WERI-Rb-1 (cell line): ENCODE results near the gene WNK2.

Source experiments
- DNase-seq: peaks from one replicate; pipeline ENCODE4 v3.0.0-alpha.2; 2020
- H3K27ac ChIP-seq: fragments of 250-450 bp; sonication (Bioruptor Pico); 2 replicates; pipeline ENCODE4 v1.5.1; 2020; ENCODE audit warnings: mild to moderate bottlenecking, moderate library complexity
- H3K27me3 ChIP-seq: fragments of 250-450 bp; sonication (Bioruptor Pico); 2 replicates; pipeline ENCODE4 v1.5.1; 2021; ENCODE audit warnings: mild to moderate bottlenecking, low read depth, moderate library complexity; ENCODE audit not compliant: insufficient read depth, severe bottlenecking
- H3K36me3 ChIP-seq: fragments of 250-450 bp; sonication (Bioruptor Pico); 2 replicates; pipeline ENCODE4 v1.5.1; 2020; ENCODE audit warnings: mild to moderate bottlenecking, moderate library complexity
- H3K4me3 ChIP-seq: 2 replicates; pipeline ENCODE4 v1.5.1; 2011; ENCODE audit warnings: low read depth, mild to moderate bottlenecking, control low read depth, low read length
- H3K9me3 ChIP-seq: fragments of 250-450 bp; sonication (Bioruptor Pico); 2 replicates; pipeline ENCODE4 v1.5.1; 2021; ENCODE audit warnings: mild to moderate bottlenecking, moderate library complexity; ENCODE audit not compliant: severe bottlenecking
- CTCF ChIP-seq: IDR thresholded peaks from 2 replicates; pipeline ENCODE4 v1.5.1; 2011; ENCODE audit warnings: low read depth, mild to moderate bottlenecking, control low read depth, inconsistent platforms, low read length

Gene WNK2

DNA sequence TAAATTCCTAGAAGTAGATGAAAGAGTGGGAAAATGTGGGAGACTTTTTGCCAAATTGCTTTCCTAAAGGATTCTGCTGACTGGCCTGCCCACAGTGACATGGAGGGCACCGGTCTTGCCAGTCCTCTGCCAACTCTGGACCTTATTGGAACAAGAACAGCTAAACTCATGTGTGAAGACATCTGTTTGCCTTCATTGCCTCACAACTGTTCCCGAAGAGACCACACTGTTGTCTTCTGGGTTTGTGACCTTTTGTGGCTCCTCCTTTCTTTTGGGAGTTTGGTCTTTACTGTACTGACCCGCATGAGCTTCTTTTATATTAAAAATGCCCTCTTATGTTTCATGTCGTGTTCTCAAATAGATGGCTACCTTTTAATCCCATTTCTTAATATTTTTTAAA is 16.1 kb upstream of the WNK2 start:
- TF ChIP-seq CTCF, result no peak
- DNase-seq, result no peak
- Histone ChIP-seq H3K4me3 (no peak overlapping the region), H3K36me3 (no peaks in the 10 kb centered on the region), H3K9me3 (no peaks in the 10 kb centered on the region), H3K27ac (no peak overlapping the region), H3K27me3 (no peaks in the 10 kb centered on the region)

- Histone ChIP-seq H3K4me3 (no peak overlapping the region), H3K27me3 (no peaks in the 10 kb centered on the region), H3K27ac (no peak overlapping the region), H3K9me3 (no peaks in the 10 kb centered on the region), H3K36me3 (no peaks in the 10 kb centered on the region)
- no peak for TF ChIP-seq CTCF
- DNase-seq, result no peak
These were observed 15.4 kb upstream of the WNK2 start for GRCh38 chr9:93168581-93168980.

- no peak overlapping the region for H3K27ac ChIP-seq
- H3K27me3 ChIP-seq, result no peaks in the 10 kb centered on the region
- H3K4me3 ChIP-seq, result no peak overlapping the region
- TF ChIP-seq CTCF, result no peak
- DNase-seq, result no peak
- no peaks in the 10 kb centered on the region for H3K36me3 ChIP-seq
- H3K9me3 ChIP-seq, result no peaks in the 10 kb centered on the region
These were observed 14.5 kb upstream of the WNK2 start for GRCh38 chr9:93169444-93169843.

DNA sequence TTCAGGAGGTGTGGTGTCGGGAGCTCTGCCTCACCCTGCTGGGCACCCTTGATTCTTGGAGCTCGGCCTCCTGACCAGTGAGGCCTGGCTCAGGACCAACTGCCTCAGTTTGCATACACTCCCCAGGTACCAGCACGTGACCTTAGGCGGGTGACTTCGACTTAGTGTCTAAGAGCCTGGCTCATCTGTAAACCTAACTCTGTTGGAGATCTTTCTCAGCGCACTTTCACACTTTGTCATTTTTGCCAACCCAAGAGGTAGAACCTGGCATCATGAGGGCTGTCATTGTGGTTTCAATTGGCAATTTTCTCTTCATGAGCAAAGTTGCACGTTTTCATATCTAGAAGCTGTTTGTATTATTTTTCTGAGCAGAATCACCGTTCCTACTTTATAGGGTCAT is 13.4 kb upstream of the WNK2 start:
- TF ChIP-seq CTCF, result no peak
- DNase-seq, result no peak
- Histone ChIP-seq H3K27me3 (no peaks in the 10 kb centered on the region), H3K36me3 (no peaks in the 10 kb centered on the region), H3K27ac (no peak overlapping the region), H3K9me3 (no peaks in the 10 kb centered on the region), H3K4me3 (no peak overlapping the region)

DNA sequence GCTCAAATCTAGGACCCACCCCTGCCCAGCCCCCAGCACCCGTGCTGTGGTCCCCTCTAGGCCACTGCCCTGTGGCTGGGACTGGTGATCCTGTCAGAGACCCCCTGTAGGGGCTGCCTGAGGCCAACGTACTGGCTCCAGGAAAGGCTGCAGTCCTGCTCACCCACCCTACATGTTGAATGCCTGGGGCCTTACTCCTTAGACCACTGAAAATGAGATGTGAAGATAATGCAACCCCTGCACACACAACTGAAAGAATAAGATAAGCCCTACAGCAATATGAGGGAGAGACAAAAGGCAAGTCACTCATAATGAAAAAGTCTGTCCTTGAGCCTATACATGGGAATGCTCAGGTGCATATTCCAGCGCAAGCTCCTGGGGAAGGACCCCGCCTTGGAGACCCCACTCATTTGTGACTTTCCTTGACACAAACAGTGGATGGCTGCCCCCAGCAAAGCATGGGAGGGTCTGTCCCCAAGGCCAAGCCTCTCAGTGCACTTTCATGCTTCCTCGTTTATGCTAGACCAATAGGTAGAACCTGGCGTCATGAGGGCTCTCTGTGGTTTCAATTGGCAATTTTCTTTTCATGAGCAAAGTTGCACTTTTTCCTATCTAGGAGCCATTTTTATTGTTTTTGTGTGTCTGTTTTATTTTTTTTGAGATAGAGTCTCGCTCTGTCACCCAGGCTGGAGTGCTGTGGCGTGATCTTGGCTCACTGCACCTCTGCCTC is 12.5 kb upstream of the WNK2 start:
- Histone ChIP-seq H3K36me3 (no peaks in the 10 kb centered on the region), H3K27ac (no peak overlapping the region), H3K9me3 (no peaks in the 10 kb centered on the region), H3K4me3 (no peak overlapping the region), H3K27me3 (no peaks in the 10 kb centered on the region)
- no peak for TF ChIP-seq CTCF
- no peak for DNase-seq
